NCI-H1105 treated with DMSO at 0.1 percent for 48 hours (cell line): ENCODE data around the gene RPH3AL.

Experiments used
- DNase-seq: peaks from one replicate; lab custom pipeline; 2025; lab: John Stamatoyannopoulos, UW

The RPH3AL gene

GRCh38 chr17:300881-301280, 51.7 kb downstream of the RPH3AL start:
- DNase-seq = no peak

- no peak for DNase-seq
Measured at GRCh38 chr17:299546-299945, 53.1 kb downstream of the RPH3AL start.

- no peak for DNase-seq
Measured at GRCh38 chr17:298791-299450, 53.7 kb downstream of the RPH3AL start.

DNA sequence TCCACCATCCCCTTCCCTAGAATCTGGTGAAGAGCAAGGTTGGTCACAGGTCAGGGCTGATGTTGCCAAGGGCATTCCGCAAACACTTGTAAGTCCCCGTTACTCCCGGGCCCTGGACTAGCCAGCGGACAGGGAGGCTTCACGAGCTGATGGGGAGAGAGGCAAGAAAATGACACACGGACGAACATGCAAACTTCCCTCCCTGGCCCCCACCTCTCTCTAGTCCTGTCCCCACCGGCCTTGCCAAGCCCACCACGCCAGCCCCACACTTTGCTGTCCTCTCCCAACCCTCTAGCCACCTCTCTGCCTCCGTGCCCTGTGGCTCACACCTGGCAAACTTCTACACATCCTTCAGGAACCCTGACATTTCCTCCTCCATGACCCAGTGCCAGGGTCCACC, 54.8 kb downstream of the RPH3AL start:
- DNase-seq = no peak

- no peak for DNase-seq
Measured at GRCh38 chr17:296906-297690, 55.5 kb downstream of the RPH3AL start.

- DNase-seq = no peak
Measured at GRCh38 chr17:296379-296778, 56.2 kb downstream of the RPH3AL start.

GRCh38 chr17:292531-293382, 59.9 kb downstream of the RPH3AL start:
- no peak for DNase-seq

- DNase-seq = no peak
Measured at GRCh38 chr17:292016-292415, 60.6 kb downstream of the RPH3AL start.

- DNase-seq = no peak
Measured at GRCh38 chr17:291587-291986, 61.0 kb downstream of the RPH3AL start.

DNA sequence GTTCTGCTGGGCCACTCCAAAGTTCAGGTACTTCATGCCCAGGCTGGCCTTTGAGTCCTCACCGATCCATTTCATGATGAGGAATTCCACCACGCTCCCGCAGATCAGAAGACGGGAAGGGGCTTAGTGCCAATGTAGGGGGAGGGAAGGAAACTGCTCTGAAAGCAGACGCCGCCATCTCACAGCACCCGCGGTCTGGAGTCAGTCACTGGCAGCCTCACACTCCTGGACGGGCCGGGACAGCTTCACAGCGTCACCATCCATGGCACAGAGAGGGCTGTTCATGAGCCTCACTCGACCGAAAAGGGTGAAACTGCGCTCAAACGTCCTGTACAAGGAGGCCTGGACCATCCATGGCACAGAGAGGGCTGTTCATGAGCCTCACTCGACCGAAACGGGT, 62.0 kb downstream of the RPH3AL start:
- no peak for DNase-seq

GRCh38 chr17:290121-290521, 62.5 kb downstream of the RPH3AL start:
- DNase-seq = no peak

DNA sequence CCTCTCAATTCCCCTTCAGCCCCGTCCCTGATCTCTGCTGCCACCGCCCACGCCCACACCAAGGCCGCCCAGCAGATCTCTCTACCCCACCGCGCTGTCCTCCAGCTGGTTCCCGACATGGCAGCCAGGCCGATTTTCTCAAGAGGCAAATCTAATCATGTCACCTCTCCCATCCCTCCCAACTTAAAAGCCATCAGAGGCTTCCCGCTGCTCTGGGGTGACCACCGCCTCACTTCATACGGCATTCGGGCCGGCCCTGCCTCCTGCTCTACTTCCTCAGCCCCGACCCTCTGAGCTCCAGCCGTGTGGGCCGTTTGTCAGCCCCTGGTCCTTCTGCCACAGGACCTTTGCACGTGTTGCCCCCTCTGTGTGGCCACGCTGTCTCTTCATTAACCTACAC, 63.2 kb downstream of the RPH3AL start:
- no peak for DNase-seq

DNA sequence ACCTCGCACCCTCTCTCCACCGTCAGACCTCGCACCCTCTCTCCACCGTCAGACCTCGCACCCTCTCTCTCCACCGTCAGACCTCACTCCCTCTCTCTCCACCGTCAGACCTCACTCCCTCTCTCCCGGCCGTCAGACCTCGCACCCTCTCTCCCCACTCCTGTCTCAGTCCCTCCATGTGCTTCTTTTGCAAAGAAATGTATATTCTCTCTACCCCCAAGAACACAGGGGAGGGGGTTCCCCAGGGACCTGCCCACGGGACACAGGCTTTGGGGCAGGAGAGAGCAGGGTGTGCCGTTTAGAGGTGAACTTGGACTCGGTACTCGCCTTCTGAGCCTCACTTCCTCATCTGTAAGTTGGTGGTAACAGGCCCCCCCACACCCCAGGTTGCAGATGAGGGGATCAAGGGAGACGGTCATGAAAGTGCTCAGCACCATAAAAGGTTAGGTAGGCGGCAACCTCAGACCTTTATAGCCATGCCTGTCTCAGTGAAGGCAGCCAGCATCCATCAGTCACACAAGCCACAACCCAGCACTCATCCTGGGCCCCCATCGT, 63.7 kb downstream of the RPH3AL start:
- no peak for DNase-seq

DNA sequence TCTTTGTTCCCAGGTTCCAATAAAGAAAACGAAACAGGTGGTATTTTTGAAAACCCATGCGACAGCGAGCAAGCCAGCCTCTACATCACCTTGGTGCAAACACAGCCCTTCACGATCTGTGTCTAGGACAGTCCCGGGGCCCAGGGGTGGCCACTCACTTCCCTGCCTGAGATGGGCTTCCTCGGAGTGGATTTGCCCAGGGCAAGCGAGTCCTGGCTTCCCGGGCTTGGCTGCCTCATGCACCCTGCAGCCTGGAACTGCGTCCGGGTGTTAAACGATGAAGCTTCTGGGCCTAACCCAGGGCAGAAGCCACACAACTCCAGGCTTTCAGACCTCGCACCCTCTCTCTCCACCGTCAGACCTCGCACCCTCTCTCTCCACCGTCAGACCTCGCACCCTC, 66.0 kb downstream of the RPH3AL start:
- DNase-seq = no peak

DNA sequence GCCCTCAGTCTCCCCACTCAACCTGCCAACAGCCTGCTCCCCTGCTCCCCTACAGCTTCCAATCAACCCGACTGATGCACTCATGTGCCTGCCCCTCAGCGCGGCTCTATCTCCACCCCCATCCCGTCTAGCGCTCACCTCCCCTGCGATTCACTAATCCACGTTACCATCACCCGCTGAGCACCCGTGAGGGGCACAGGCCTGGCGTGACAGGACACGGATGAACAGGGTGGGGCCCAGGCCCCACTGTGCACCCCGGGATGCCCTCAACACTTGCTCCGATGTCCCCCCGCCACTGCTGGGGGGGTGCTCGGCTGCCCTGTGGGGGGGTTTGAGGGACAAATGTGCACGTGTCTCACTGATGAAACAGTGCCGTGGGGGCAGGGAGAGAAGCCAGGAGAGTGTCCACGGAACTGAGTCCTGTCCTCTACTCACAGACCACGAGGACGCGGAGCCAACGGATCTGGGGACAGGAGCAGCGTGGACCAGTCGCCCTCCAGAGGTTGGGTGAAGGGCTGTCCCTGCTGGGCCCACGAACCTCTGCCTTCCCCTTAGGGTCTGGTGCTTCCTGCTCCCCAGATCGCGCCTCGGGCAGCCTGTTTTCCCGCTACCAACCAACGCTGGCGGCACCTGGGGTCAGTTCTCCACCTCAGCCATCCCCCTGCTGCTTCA, 66.7 kb downstream of the RPH3AL start:
- DNase-seq = no peak

DNA sequence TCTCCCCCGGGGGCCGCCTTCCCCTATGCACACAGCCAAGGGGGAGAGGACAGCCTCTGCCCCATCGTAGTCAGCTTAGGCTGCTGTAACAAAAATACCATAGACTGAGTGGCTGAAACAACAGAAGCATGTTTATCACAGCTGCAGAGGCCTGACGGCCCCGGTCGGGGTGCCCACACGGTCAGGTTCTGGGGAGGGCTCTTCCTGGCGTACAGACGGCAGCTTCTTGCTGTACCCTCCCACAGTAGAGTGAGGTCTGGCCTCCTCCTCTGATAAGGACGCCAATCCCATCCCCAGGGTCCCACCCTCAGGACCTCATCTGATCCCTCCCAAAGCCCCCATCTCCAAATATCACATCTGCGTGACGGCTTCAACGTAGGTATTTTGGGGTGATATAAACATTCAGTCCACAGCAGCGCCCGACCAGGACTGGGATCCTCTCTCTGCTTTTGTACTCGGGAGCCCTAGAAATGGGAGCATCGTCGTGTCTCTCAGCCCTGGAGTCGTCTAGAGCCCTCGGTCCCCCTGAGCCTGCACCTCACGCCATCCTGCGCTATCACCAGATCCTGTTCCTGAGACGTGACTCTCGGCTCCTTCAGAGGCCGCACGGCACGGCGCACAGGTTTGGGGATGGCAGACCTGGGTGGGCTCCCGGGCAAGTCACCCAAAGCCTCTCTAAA, 67.8 kb downstream of the RPH3AL start:
- DNase-seq = no peak

DNA sequence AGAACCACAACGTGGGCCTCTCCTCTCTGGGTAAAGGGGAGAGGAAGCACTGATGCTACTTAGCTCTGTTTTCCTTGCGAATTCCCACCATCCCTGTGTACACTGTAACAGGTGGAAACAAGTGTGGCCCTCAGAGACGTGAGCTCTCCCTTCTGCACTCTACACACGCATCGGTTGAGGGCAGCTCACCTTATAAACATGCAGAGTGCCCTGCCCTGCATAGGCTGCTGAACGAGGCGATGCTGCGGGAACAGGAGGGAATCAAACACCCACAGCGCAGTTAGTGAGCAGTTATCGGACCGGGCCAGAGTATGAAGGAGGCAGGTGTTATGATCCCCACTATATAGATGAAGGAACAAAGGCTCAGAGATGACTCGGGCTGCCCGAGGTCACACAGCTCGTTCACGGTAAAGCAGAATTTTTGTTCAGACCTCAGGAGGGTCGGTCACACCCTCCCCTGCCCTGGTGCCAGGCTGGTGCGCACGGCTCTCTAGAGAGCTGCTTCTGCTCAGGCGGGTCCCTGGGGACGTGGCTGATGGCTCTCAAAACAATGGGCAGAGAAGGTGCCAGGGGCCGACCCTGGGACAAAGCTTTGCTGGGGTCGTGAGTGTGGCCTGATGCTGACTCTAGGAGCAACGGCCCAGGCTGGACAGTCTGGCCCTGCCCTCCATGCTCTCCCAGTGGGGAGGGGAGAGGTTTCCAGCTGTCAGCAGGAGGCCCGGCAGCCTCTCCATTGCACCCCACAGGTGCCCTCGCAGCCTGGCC, 68.5 kb downstream of the RPH3AL start:
- no peak for DNase-seq

- DNase-seq = no peak
Measured at GRCh38 chr17:282912-283882, 69.4 kb downstream of the RPH3AL start.
